ENCODE results near the gene MAGEA10. TPM values are rescaled to one million over a fixed set of nuclear protein-coding genes. Genes with fewer than 3 reads are reported as not detected.

Gene MAGEA10
- total RNA-seq, 2 donors from 2014 or later = not detected

- no peak for DNase-seq
- intact Hi-C loops (cut with DNase I, micrococcal nuclease) = no loop called here
- ATAC-seq = no peak
Measured at GRCh38 chrX:152103866-152104265, 34.5 kb downstream of the MAGEA10 start.

GRCh38 chrX:152086141-152086540 is 52.2 kb downstream of the MAGEA10 start:
- no peak for ATAC-seq
- intact Hi-C loops (cut with DNase I, micrococcal nuclease) = no loop called here
- DNase-seq = no peak

Other genes starting within 250 kb of the MAGEA10 start
- not detected for gene MAGEA4, start 225.7 kb downstream of the MAGEA10 start, total RNA-seq
- gene GABRE, start 163.9 kb downstream of the MAGEA10 start, total RNA-seq = 10 to 100 TPM; 17.7 to 19.3 TPM

Measured in left colon (tissue), 2 donors.